GM12864 (cell line): ENCODE measurements around the gene HOXD13.
A peak's percentile ranks its signal among the peaks of the same experiment; 100 is the strongest.

Experiments used
- DNase-seq: peaks from one replicate; pipeline ENCODE4 v3.0.0-alpha.2; 2011; ENCODE audit warnings: low read depth
- H3K4me3 ChIP-seq: 2 replicates; pipeline ENCODE4 v1.5.1; 2011; ENCODE audit warnings: mild to moderate bottlenecking, low read depth, low read length, control low read depth
- CTCF ChIP-seq: IDR thresholded peaks from 2 replicates; pipeline ENCODE4 v1.5.1; 2011; ENCODE audit warnings: low read depth, mild to moderate bottlenecking, moderate library complexity, low read length, control low read depth, inconsistent platforms; ENCODE audit errors: missing control alignments

Gene HOXD13

GRCh38 chr2:176085861-176086771 lies 6.4 kb upstream of the HOXD13 start:
- no peak overlapping the region for H3K4me3 ChIP-seq
- peak; percentile 42 for TF ChIP-seq CTCF
- no peak for DNase-seq

- TF ChIP-seq CTCF: no peak
- DNase-seq: no peak
- no peak overlapping the region for H3K4me3 ChIP-seq
These were observed 5.0 kb upstream of the HOXD13 start for GRCh38 chr2:176087330-176088047.

- DNase-seq: no peak
- TF ChIP-seq CTCF: peak; percentile 74
- H3K4me3 ChIP-seq: no peak overlapping the region
These were observed 4.2 kb upstream of the HOXD13 start for GRCh38 chr2:176088048-176088936.

GRCh38 chr2:176088937-176089842 lies 3.3 kb upstream of the HOXD13 start:
- no peak for DNase-seq
- no peak for TF ChIP-seq CTCF
- no peak overlapping the region for H3K4me3 ChIP-seq

- no peak for DNase-seq
- no peak overlapping the region for H3K4me3 ChIP-seq
- TF ChIP-seq CTCF: no peak
These were observed 2.6 kb upstream of the HOXD13 start for GRCh38 chr2:176089843-176090395.
